Upper lobe of right lung (tissue), 1 donor: Measurements from ENCODE around the gene TRAF4. TPM values are rescaled to one million over a fixed set of nuclear protein-coding genes. Genes with fewer than 3 reads are reported as not detected.

Experiments
- ATAC-seq: fragments of 200-7000 bp; cut with Tn5 transposase; one replicate; pipeline ENCODE4 v1.9.1; 2020; ENCODE audit warnings: mild to moderate bottlenecking, moderate library complexity
- DNase-seq: peaks from one replicate; pipeline ENCODE4 v3.0.0-alpha.2; 2020
- H3K27ac ChIP-seq: fragments of 200-600 bp; one replicate; pipeline ENCODE4 v1.8.0; 2022
- H3K27me3 ChIP-seq: fragments of 200-600 bp; one replicate; pipeline ENCODE4 v1.8.0; 2022; ENCODE audit warnings: mild to moderate bottlenecking
- H3K36me3 ChIP-seq: fragments of 200-600 bp; one replicate; pipeline ENCODE4 v1.8.0; 2022
- H3K4me1 ChIP-seq: fragments of 200-600 bp; one replicate; pipeline ENCODE4 v1.8.0; 2022
- H3K4me3 ChIP-seq: fragments of 200-600 bp; one replicate; pipeline ENCODE4 v1.8.0; 2022; ENCODE audit warnings: mild to moderate bottlenecking
- H3K9me3 ChIP-seq: fragments of 200-600 bp; one replicate; pipeline ENCODE4 v1.8.0; 2022
- intact Hi-C: fragments of 100-400 bp; cut with DNase I; formaldehyde crosslinking; loops from one replicate; pipeline ENCODE4 v1.11.0; 2022
- total RNA-seq: library from RNA; stranded (reverse); fragmentation: NEBNext Ultra II Directional; extraction: Animal tissue kit (Norgen Biotek cat#: 25700); gene quantifications from one replicate; pipeline ENCODE4 v1.2.1, GENCODE V29; 2021
- TF ChIP-seq, protein P1 (sequence below): fragments of 200-600 bp; IDR thresholded peaks from one replicate; pipeline ENCODE4 v1.8.0; 2022; ENCODE audit warnings: antibody characterized with exemption
- donor health status: DM: no; HTN: yes; CAD: no; lungs with severe emphysema.

The TRAF4 gene
- total RNA-seq, 1 donor from 2014 or later, result 65.9 TPM

DNA sequence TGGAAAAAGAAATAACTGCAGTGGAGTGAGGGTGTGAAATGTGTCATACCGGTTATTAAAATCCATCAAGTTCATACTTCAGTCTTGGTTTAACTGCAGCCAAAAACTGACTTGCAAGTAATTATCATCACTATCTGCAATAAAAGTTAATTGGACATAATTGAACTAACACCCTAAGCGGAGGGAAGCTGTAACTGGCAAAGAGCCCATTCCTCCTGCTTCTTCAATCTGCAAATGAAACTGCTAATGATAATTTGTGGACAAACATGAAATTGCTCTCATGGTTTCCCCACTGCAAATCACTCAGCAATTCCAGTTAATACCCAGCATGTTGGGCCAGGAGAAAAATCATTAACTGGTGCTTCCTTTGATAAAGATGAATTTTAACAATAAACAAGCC lies 52.3 kb downstream of the TRAF4 start:
- ATAC-seq (no peak), DNase-seq (no peak)
- Histone ChIP-seq H3K27ac (no peak overlapping the region), H3K4me1 (no peaks in the 10 kb centered on the region), H3K9me3 (no peaks in the 10 kb centered on the region), H3K27me3 (no peaks in the 10 kb centered on the region), H3K36me3 (peaks cover 3% of the 10 kb centered on the region), H3K4me3 (no peak overlapping the region)
- TF ChIP-seq, protein P1, sequence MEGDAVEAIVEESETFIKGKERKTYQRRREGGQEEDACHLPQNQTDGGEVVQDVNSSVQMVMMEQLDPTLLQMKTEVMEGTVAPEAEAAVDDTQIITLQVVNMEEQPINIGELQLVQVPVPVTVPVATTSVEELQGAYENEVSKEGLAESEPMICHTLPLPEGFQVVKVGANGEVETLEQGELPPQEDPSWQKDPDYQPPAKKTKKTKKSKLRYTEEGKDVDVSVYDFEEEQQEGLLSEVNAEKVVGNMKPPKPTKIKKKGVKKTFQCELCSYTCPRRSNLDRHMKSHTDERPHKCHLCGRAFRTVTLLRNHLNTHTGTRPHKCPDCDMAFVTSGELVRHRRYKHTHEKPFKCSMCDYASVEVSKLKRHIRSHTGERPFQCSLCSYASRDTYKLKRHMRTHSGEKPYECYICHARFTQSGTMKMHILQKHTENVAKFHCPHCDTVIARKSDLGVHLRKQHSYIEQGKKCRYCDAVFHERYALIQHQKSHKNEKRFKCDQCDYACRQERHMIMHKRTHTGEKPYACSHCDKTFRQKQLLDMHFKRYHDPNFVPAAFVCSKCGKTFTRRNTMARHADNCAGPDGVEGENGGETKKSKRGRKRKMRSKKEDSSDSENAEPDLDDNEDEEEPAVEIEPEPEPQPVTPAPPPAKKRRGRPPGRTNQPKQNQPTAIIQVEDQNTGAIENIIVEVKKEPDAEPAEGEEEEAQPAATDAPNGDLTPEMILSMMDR, result no peak
- intact Hi-C loops, result no loop called here

Other genes starting within 250 kb of the TRAF4 start
- gene FOXN1, start 237.7 kb upstream of the TRAF4 start, total RNA-seq, result 0.35 TPM
- gene UNC119, start 191.4 kb upstream of the TRAF4 start, total RNA-seq, result 22.7 TPM
- gene PIGS, start 172.5 kb upstream of the TRAF4 start, total RNA-seq, result 43.0 TPM
- gene ALDOC, start 167.1 kb upstream of the TRAF4 start, total RNA-seq, result 10.5 TPM
- gene SPAG5, start 145.0 kb upstream of the TRAF4 start, total RNA-seq, result 3.2 TPM
- 12.3 TPM for gene RSKR, start 129.8 kb upstream of the TRAF4 start, total RNA-seq
- gene BLTP2, start 98.9 kb upstream of the TRAF4 start, total RNA-seq, result 145 TPM
- 52.8 TPM for gene SDF2, start 82.1 kb upstream of the TRAF4 start, total RNA-seq
- 62.4 TPM for gene SUPT6H, start 81.8 kb upstream of the TRAF4 start, total RNA-seq
- 3.3 TPM for gene PROCA1, start 32.1 kb upstream of the TRAF4 start, total RNA-seq
- 63.5 TPM for gene RAB34, start 26.1 kb upstream of the TRAF4 start, total RNA-seq
- 1,221 TPM for gene RPL23A, start 24.0 kb upstream of the TRAF4 start, total RNA-seq
- 16.2 TPM for gene TLCD1, start 17.8 kb upstream of the TRAF4 start, total RNA-seq
- 8.4 TPM for gene NEK8, start 15.2 kb upstream of the TRAF4 start, total RNA-seq
- gene FAM222B, start 98.8 kb downstream of the TRAF4 start, total RNA-seq, result 22.2 TPM
- gene ERAL1, start 111.0 kb downstream of the TRAF4 start, total RNA-seq, result 24.4 TPM
- gene FLOT2, start 153.7 kb downstream of the TRAF4 start, total RNA-seq, result 157 TPM
- 12.8 TPM for gene DHRS13, start 159.1 kb downstream of the TRAF4 start, total RNA-seq
- 40.0 TPM for gene PHF12, start 207.5 kb downstream of the TRAF4 start, total RNA-seq